SK-N-DZ (cell line): ENCODE data around the gene BEST2. TPM values are rescaled to one million over a fixed set of nuclear protein-coding genes. Genes with fewer than 3 reads are reported as not detected.
A peak's percentile ranks its signal among the peaks of the same experiment; 100 is the strongest.
"Not testable (repeated sequence)": the region's sequence is repeated elsewhere in the genome, so short reads cannot be mapped to it uniquely, and the experiment has no call there.

ENCODE experiments used
- DNase-seq: peaks from one replicate; pipeline ENCODE4 v3.0.0-alpha.2; 2015; ENCODE audit warnings: low spot score
- polyA plus RNA-seq, 2 experiments: library from polyadenylated mRNA; depleted of rRNA; stranded (reverse); fragments of >200 nt; gene quantifications; 2 replicates each; pipeline ENCODE4 v1.2.3, GENCODE V29; 2014

The BEST2 gene
- not detected in 2 replicates for polyA plus RNA-seq (2014; cell fraction: cytosol; rRNA removed)
- polyA plus RNA-seq (2014; cell fraction: nucleus; rRNA removed), result 0.13 TPM in 1 of 2 replicates, not detected in the other

GRCh38 chr19:12751635-12752034 is at the start of gene BEST2:
Gene BEST2, plus strand, starts transcription at chr19:12751791. Its CDS starts 802 bp downstream, at chr19:12752593.
- DNase-seq, result no peak

- DNase-seq, result peak; percentile 84
Measured at GRCh38 chr19:12703046-12703445, 48.5 kb upstream of the BEST2 start.

- no peak for DNase-seq
Measured at GRCh38 chr19:12705169-12705568, 46.4 kb upstream of the BEST2 start.

- no peak for DNase-seq
Measured at GRCh38 chr19:12705654-12706331, 45.8 kb upstream of the BEST2 start.

DNA sequence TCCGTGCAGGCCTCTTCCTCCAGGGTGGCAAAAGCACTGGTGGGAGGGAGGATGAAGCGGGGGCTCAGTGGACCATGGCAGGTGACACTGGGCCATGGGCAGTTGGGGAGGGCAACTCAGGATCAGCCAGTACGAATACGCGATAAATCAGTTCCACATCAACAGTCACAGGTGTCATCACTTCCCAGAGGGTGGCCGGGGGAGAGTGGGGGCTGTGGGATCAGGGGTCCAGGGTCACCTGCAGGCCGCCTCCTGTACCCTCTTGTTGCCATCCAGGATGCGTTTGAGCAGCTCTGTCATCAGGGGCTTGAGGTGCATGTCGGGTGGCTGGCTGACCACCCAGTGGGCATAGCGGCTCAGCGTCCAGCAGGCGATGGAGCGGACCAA is 45.3 kb upstream of the BEST2 start:
- no peak for DNase-seq

- DNase-seq, result no peak
Measured at GRCh38 chr19:12708641-12709040, 43.0 kb upstream of the BEST2 start.

GRCh38 chr19:12711187-12711586 is 40.4 kb upstream of the BEST2 start:
- no peak for DNase-seq

DNA sequence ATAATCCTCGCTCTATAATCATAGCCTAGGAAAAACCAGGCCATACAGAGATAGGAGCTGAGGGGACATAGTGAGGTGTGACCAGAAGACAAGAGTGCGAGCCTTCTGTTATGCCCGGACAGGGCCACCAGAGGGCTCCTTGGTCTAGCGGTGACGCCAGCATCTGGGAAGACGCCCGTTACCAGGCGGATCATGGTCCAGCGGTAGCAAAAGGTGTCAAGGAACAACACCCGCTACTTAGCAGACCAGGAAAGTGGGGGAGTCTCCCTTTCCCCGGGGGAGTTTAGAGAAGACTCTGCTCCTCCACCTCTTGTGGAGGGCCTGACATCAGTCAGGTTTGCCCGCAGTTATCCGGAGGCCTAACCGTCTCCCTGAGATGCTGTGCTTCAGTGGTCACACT is 39.5 kb upstream of the BEST2 start:
- not testable (repeated sequence) for DNase-seq

DNA sequence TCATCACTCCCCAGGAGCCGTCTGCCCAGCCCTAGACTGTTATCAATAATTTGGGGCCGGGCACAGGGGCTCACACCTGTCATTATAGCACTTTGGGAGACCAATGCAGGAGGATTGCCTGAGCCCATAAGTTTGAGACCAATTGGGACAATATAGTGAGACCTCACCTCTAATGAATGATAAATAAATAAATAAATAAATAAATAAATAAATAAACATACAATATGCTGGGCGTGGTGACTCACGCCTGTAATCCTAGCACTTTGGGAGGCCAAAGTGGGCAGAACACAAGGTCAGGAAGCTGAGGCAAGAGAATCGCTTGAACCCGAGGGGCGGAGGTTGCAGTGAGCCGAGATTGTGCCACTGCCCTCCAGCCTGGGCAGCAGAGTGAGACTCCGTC is 38.3 kb upstream of the BEST2 start:
- DNase-seq, result not testable (repeated sequence)

- DNase-seq, result no peak
Measured at GRCh38 chr19:12715102-12715501, 36.5 kb upstream of the BEST2 start.

DNA sequence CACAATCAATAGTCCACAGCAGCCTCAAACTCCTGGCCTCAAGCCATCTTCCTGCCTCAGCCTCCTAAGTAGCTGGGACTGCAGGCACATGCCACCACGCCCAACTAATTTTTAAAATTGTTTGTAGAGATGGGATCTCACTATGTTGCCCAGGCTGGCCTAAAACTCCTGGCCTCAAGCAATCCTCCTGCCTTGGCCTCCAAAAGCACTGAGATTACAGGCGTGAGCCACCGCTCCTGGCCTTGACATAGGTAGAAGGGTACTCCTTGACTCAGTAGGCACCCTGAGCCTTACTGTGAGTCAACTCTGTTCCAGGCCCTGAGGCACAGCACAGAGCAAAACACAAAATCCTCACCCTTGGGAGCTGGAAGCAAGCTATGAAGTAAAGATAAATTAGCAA is 35.7 kb upstream of the BEST2 start:
- no peak for DNase-seq

DNA sequence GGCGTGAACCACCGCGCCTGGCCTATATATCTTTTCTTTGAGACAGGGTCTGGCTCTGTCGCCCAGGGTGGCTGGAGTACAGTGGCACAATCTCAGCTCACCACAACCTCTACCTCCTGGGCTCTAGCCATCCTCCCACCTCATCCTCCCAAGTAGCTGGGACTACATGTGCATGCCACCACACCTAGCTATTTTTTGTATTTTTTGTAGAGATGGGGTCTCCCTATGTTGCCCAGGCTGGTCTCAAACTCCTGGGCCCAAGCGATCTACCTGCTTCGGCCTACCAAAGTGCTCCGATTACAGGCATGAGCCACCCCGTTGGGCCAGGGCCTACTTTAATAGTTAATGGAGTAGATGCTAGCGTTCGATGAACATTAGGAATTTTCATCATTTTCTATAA is 31.3 kb upstream of the BEST2 start:
- no peak for DNase-seq

DNA sequence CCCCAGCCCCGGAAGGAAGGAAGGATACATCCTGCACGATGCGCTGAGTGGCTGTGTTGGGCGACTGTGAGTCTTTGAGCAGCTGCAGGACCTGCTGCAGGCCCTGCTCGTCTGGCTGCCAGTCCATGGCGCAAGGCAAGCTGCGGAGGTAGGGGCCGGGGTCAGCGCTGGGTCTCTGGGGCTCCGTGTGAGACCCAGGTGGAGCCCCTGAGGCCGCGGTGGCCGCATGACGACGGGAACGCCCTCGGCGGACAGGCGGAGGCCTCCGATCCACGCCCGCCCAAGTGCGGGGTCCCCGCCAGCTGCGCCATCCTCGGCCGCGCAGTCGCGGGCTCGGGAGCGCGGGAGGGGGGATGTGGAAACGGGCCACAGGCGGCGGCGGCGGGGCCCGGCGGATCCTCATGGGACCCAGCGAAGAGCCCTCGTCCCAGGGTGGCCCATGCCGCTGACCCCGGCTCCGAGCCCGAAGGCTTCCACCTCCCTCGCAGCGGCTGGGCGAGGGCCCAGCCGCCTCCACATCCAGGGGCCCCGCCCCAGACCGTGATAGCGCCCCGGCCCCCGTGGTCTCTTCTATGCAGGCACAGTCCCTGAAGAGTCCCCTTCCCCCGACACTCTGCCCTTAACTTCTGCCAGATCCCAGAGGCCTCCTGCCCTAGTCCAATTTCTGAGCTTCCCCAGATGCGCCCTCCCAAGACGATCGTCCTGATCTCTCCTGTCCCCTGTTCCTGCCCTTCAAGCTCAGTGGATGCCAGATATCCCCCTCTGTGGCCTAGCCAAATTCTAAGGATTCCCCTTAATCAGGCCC is 30.5 kb upstream of the BEST2 start:
- DNase-seq, result no peak

DNA sequence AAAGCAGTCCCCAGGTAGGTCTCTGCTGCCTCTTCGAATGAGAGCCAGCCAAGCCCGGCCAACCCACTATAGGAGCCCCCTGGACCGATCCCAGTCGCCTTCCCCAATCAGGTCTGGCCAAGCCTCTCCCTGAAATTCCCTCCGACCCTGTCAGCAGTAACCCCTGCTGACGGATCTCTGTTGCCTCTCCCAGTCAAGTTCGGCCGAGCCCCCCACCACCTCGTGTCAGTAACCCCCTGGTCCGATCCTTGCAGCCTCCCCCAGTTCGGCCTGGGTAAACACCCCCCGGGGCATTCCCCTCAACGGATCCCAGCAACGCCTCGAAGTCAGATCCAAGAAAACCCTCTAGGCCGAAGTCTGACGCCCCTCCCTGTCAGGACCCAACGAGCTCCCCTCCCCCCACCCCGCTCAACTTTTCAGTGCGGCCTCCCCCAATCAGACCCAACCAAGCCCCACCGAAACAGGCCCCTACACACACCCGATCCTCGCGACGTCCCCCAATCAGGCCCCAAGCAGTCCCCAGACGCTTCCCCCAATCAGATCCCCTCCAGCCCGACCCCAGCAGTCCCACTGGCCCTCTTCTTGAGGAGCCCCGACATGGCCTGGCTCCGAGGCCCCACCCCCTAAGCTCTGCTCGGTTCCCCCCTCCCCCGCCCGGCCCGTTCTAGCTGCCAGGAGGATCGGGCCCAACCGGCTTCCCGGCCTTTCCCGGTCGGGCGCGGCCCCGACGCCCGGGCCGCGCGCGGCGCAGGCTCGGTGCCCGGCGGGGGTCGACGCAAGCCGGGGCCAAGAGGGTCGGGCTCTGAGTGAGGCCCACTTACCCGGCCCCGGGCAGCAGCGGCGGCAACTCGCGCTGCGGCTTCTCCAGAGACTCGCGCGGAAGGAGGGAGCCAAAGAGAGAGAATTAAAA is 29.7 kb upstream of the BEST2 start:
- DNase-seq, result peak; percentile 38

DNA sequence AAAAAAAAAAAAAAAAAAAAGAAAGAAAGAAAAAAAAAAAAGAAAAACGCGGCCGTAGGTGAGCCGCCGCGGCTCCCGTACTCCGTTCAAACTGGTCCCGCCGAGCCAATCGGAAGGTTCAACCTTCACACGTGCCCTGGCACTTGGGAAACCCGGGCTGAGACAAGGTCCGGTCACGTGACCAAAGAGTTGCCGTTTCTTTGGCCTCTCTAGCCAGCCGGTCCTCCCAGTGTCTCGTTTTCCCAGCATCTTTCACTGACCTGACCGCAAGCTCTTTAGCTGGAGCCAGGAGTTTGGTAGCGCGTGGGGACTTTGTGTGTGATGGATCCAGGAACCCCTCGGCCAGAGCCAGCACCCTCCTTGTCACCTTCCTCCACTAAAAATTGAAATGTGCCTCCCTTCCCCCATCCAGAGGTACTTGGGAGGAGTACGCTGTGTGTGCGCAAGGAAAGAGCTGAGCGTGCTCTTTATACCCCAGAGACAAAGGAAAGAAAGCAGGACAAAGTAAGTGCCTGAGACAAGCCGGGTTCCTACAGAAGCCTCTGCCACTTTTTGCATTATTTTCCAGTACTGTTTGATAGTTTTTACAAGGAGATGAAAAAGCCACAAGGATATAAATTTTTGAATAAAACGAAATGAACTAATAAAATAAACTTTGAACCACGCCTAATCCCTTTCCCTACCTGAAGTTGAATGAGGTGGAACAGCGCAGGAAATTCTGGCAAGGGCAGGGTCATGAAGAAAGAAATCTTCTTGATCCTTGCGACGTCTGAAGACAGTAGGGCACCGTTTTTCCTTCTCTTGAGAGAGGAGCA is 28.8 kb upstream of the BEST2 start:
- DNase-seq, result peak; percentile 99

- DNase-seq, result no peak
Measured at GRCh38 chr19:12723381-12723640, 28.3 kb upstream of the BEST2 start.

DNA sequence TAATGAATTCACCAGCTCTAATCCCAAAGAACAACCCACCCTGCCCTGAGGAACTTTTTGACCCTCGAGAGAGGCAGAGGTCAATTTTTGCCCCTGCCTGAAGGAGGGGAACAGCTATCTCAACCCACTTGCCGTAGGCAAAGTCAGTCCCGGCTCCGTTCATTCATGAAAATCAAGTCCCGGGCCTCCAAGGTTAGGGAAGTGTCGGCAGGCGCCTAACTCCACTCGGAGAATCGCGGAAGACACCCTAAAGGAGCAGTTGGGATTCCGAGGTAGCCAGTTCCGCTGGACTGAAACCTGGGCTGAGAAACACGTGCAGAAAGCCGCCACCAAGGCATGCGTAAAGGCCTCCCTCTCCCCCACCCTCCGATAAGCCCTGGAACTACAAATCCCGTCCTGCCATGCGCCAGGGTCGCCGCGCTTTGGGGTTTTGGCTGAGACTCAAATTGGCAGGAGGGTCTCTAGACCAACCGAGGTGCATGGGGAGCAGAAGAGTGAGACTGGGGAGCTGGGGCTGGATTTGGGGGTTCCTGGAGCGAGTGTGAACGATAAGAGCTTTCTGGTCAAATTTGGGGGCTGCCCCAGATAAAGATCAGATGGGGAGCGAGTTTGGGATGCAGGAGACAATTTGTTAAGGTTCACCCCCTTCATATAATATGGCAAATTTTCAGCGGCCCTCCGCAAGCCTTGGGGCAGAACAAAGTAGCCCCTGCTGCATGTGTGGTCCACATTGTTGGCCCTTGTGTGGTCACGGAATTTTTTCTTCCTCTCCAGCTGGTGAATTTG is 27.8 kb upstream of the BEST2 start, which contains the start of gene TNPO2:
TSS of gene TNPO2 (minus strand) at position 292 of the 786 bp plus-strand sequence. CDS start 2,955 bp downstream, outside the sequence.
- peak; percentile 77 for DNase-seq

DNA sequence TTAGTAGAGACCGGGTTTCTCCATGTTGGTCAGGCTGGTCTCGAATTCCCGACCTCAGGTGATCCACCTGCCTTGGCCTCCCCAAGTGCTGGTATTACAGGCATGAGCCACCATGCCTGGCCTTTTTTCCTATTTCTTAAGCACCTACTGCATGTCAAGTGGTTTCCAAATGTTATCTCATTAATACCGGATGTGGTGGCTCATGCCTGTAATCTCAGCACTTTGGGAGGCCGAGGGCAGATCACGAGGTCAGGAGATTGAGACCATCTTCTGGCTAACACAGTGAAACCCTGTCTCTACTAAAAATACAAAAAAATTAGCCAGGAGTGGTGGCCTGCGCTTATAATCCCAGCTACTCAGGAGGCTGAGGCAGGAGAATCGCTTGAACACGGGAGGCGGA is 26.0 kb upstream of the BEST2 start:
- not testable (repeated sequence) for DNase-seq

DNA sequence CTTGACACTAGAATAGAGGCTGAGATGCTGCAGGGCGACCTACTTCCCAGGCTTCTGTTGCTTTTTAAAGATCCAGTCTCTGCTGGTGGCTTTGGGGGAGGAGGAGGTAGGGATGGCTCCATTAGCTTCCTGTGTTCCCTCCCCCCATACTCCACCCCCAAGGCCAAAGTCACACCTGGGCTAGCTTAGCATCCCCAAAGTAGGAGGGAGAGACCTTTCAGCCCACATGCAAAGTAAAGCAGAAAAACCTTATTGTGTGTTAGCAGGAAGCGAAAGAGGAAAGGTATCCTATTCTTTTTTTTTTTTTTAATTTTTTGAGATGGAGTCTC is 24.6 kb upstream of the BEST2 start:
- DNase-seq, result no peak

DNA sequence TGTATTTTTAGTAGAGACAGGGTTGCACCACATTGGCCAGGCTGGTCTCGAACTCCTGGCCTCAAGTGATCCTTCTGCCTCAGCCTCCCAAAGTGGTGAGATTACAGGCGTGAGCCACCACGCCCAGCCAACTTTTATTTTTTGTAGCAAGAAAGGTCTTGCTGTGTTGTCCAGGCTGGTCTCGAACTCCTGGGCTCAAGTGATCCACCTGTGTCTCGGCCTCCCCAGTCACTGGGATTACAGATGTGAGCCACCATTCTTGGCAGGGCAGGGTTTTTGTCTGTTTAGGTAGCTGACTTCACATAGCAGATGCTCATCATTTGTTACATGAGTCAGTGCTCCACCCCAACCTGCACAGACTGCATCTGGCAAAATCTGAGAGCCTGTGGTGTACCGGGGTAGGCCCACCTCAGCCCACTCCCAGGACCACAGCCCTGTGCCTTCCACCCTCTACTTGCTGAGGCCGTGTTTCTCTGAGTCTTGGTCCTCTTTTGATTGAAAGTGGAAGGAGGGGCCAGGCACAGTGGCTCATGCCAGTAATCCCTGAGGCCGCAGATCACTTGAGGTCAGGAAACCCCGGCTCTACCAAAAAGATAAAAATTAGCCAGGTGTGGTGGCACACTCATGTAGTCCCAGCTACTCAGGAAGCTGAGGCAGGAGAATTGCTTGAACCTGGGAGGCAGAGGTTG is 23.7 kb upstream of the BEST2 start:
- no peak for DNase-seq
